Measurements from ENCODE around the gene RDH16. TPM values are rescaled to one million over a fixed set of nuclear protein-coding genes. Genes with fewer than 3 reads are reported as not detected.
A peak's percentile ranks its signal among the peaks of the same experiment; 100 is the strongest.

Gene RDH16
- total RNA-seq, 4 donors from 2014 or later = 0.22 to 1.3 TPM; not detected in 2

- no peak overlapping the region for H3K27ac ChIP-seq
- intact Hi-C loops (cut with DNase I) = no loop called here
- no peak for TF ChIP-seq CTCF (IDR thresholded peaks at IDR 0.05)
- TF ChIP-seq POLR2A (IDR thresholded peaks at IDR 0.05) = no peak
- DNase-seq = no peak
- no peaks in the 10 kb centered on the region for H3K4me1 ChIP-seq
- no peak overlapping the region for H3K4me3 ChIP-seq (replicated peaks in 1 of 3)
- no peaks in the 10 kb centered on the region for H3K36me3 ChIP-seq
- 66 to 73% methylated on average over 10 of the region's 10 CpGs for WGBS, 2 donors
- H3K9me3 ChIP-seq = no peaks in the 10 kb centered on the region
- H3K27me3 ChIP-seq = no peaks in the 10 kb centered on the region
Observed at GRCh38 chr12:56994231-56994746, 36.9 kb upstream of the RDH16 start.

GRCh38 chr12:56993346-56993745 lies 35.9 kb upstream of the RDH16 start:
- Histone ChIP-seq H3K4me1 (no peaks in the 10 kb centered on the region), H3K27me3 (no peaks in the 10 kb centered on the region), H3K27ac (no peak overlapping the region), H3K36me3 (no peaks in the 10 kb centered on the region), H3K9me3 (no peaks in the 10 kb centered on the region), H3K4me3 (replicated peaks in 1 of 3) (no peak overlapping the region)
- intact Hi-C loops (cut with DNase I) = no loop called here
- TF ChIP-seq CTCF (IDR thresholded peaks at IDR 0.05) (no peak), POLR2A (IDR thresholded peaks at IDR 0.05) (no peak)
- no peak for DNase-seq
- WGBS, 2 donors = 76 to 80% methylated on average over 10 of the region's 10 CpGs

- no peaks in the 10 kb centered on the region for H3K9me3 ChIP-seq
- intact Hi-C loops (cut with DNase I) = no loop called here
- no peak overlapping the region for H3K4me3 ChIP-seq (replicated peaks in 1 of 3)
- WGBS, 2 donors = 79 to 80% methylated on average over 8 of the region's 8 CpGs
- TF ChIP-seq CTCF (IDR thresholded peaks at IDR 0.05) (no peak), POLR2A (IDR thresholded peaks at IDR 0.05) (no peak)
- no peaks in the 10 kb centered on the region for H3K36me3 ChIP-seq
- peak; percentile 27 to 35 for DNase-seq
- H3K4me1 ChIP-seq = peaks cover 0 to 14% of the 10 kb centered on the region in 2 donors
- H3K27me3 ChIP-seq = no peaks in the 10 kb centered on the region
- peak overlapping the region in 2 of 3 donors; percentile 36 to 58 for H3K27ac ChIP-seq
Observed at GRCh38 chr12:56991319-56992246, 34.2 kb upstream of the RDH16 start.

DNA sequence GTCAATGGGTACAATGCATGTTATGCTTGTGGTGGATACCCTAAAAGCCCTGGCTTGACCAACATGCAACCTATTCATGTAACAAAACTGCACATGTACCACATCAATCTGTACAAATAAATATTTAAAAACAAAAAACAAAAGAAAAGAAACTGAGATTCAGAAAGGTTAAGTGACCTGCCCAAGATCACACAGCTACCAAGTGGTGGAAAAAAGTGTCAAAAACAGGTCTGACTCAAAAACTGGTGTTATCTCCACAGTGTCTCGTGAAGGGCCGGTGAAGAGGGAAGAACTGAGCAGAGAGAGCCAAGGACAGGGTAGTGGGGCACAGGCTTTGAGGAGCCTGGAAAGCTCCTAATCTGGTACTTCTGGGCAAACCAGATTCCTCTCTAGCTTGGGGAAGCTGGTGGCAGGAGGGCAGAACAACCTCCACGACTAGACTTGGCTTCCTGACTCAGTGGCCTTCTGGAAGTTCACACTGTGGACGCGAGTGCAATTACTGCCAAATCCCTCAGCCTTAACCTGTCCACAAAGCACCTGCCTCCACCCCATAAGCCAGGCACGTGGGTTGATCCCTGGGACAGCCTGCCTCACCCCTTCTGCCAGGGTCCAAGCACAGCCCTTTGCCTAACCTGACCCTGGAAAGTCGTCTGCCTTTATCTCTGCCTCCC lies 33.4 kb upstream of the RDH16 start:
- TF ChIP-seq CTCF (IDR thresholded peaks at IDR 0.05) = no peak
- WGBS, 2 donors = 68 to 78% methylated on average over 7 of the region's 7 CpGs
- Histone ChIP-seq H3K36me3 (no peaks in the 10 kb centered on the region), H3K4me3 (replicated peaks in 1 of 3) (no peak overlapping the region), H3K27me3 (no peaks in the 10 kb centered on the region), H3K4me1 (peaks cover 0 to 22% of the 10 kb centered on the region in 2 donors), H3K9me3 (no peaks in the 10 kb centered on the region), H3K27ac (peak overlapping the region in 1 of 3 donors; percentile 4)
- intact Hi-C loops (cut with DNase I) = no loop called here
- DNase-seq = no peak
